Thyroid gland (tissue), 4 donors: Measurements from ENCODE around the gene CDR2. TPM values are rescaled to one million over a fixed set of nuclear protein-coding genes. Genes with fewer than 3 reads are reported as not detected.

Source experiments
- DNase-seq, 2 donors: peaks; one replicate each; pipeline ENCODE4 v3.0.0-alpha.2; 2019
- H3K27ac ChIP-seq, 3 donors: fragments of 200-600 bp; sonication (generic); 1 replicate in 2 of 3; 2 replicates in 1 of 3; pipeline ENCODE4 v1.5.1; 2016 to 2019; ENCODE audit warnings: mild to moderate bottlenecking in 1 of 3, moderate library complexity in 1 of 3
- H3K27me3 ChIP-seq: fragments of 200-600 bp; sonication (generic); one replicate; pipeline ENCODE4 v1.5.1; 2019
- H3K36me3 ChIP-seq, 2 donors: fragments of 200-600 bp; sonication (generic); one replicate each; pipeline ENCODE4 v1.5.1; 2016 to 2019
- H3K4me1 ChIP-seq, 2 donors: fragments of 200-600 bp; sonication (generic); one replicate each; pipeline ENCODE4 v1.5.1; 2017 to 2019
- H3K4me3 ChIP-seq, 3 donors: fragments of 200-600 bp; sonication (generic); replicated peaks in 1 of 3; 1 replicate in 2 of 3; 2 replicates in 1 of 3; pipeline ENCODE4 v1.5.1; 2016; ENCODE audit warnings: mild to moderate bottlenecking in 1 of 3
- H3K9me3 ChIP-seq: fragments of 200-600 bp; sonication (generic); one replicate; pipeline ENCODE4 v1.5.1; 2017
- POLR2A ChIP-seq, 2 donors: fragments of 450-650 bp; IDR thresholded peaks; one replicate each; pipeline ENCODE4 v1.6.1; 2017; ENCODE audit warnings: antibody characterized with exemption in 2 of 2, mild to moderate bottlenecking in 2 of 2, moderate library complexity in 1 of 2
- WGBS, 2 donors: methylation state at CpG; one replicate each; pipeline ENCODE4 v1.1.5; 2017; 5-methylcytosine and 5-hydroxymethylcytosine counted together
- intact Hi-C: fragments of 100-400 bp; cut with DNase I; formaldehyde crosslinking; loops from one replicate; pipeline ENCODE4 v1.15.1; 2023
- total RNA-seq, 4 donors: library from RNA; depleted of rRNA; stranded (reverse); fragments of >200 nt; gene quantifications; one replicate each; pipeline ENCODE4 v1.2.3, GENCODE V29; 2016
- TF ChIP-seq, protein P1 (sequence below), 6 experiments: fragments of 200-600 bp in 3 of 6; fragments of 450-650 bp in 3 of 6; sonication (generic) in 3 of 6; IDR thresholded peaks; one replicate each; pipeline ENCODE4 v1.5.1; 2016 to 2019; ENCODE audit warnings: antibody characterized with exemption in 6 of 6, mild to moderate bottlenecking in 2 of 6, inconsistent platforms in 1 of 6, moderate library complexity in 1 of 6

The CDR2 gene
- total RNA-seq = 10 to 100 TPM; 55.5 to 92.8 (median 79.2) TPM

DNA sequence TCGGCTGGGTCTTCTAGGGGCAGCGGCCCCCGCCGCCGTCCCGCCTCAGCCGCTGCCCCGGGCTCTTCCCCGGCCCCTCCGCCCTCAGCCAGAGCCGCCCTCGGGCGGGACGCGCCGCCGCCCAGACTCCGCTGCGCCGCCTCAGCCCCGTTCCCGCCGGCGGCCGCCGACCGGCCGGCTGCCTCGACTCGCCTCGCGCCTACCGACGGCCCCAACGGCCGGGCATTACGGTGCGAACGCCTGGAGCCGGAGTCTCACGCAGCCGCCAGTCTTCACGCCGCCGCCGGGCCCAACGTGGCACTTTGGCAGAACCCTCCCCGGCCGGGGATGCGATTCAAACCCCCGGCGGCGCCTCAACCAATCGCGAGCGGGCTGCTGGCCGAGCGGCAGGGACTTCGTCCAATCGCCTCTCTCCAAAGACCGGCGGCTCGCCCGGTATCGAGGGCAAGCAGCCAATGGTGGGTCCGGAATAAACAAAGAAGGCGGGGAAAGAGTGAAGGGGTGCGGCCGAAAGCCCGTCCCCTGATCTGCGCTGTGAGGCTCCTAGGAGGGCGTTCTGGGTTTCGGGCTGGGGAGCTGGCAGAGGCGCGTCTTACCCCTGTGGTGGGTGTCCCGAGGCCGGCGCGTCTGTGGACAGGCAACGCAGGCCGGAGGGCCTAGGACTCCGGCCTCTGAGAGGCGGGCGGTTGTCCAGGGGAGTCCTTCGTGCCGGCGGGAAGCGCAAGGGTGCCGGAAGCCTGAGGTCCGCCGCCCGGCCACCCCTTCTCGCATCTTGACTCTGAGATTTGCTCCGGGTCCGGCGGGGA, at the start of gene CDR2:
Gene CDR2 (minus strand): TSS at position 309 of the 806 bp plus-strand sequence. CDS start 310 bp downstream, outside the sequence.
- 0% methylated on average over 34 to 36 of the region's 96 CpGs for WGBS, 2 donors
- Histone ChIP-seq H3K4me1 (peaks cover 32 to 33% of the 10 kb centered on the region in 2 donors), H3K9me3 (no peaks in the 10 kb centered on the region), H3K36me3 (no peaks in the 10 kb centered on the region), H3K27ac (peak within 1 kb of the TSS; percentile 89 to 95 (median 91)), H3K27me3 (no peaks in the 10 kb centered on the region), H3K4me3 (peak within 1 kb of the TSS; percentile 48 to 93 (median 85))
- TF ChIP-seq, protein P1, sequence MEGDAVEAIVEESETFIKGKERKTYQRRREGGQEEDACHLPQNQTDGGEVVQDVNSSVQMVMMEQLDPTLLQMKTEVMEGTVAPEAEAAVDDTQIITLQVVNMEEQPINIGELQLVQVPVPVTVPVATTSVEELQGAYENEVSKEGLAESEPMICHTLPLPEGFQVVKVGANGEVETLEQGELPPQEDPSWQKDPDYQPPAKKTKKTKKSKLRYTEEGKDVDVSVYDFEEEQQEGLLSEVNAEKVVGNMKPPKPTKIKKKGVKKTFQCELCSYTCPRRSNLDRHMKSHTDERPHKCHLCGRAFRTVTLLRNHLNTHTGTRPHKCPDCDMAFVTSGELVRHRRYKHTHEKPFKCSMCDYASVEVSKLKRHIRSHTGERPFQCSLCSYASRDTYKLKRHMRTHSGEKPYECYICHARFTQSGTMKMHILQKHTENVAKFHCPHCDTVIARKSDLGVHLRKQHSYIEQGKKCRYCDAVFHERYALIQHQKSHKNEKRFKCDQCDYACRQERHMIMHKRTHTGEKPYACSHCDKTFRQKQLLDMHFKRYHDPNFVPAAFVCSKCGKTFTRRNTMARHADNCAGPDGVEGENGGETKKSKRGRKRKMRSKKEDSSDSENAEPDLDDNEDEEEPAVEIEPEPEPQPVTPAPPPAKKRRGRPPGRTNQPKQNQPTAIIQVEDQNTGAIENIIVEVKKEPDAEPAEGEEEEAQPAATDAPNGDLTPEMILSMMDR (IDR thresholded peaks at IDR 0.05) = peak in 1 of 6 experiments; percentile 8
- TF ChIP-seq POLR2A (IDR thresholded peaks at IDR 0.05) = peak; percentile 75 to 99
- DNase-seq = peak; percentile 99
- intact Hi-C loops = no loop called here

DNA sequence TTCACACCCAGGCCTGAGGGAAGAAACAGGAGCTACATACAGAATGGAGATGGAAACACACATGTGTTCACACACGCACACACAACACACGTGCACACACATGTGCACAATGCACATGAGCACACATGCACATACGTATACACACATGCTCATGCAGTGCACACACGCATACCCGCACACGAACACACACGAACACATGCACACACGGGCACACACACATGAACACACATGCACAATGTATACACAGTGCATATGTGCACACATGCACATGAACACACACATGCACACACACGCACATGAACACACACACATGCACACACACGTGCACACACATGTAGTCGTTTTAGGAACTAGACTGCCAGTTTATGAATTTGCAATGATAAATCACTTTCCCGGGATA, 49.3 kb upstream of the CDR2 start:
- Histone ChIP-seq H3K4me1 (no peaks in the 10 kb centered on the region), H3K36me3 (peaks cover 14 to 25% of the 10 kb centered on the region in 2 donors), H3K27me3 (no peaks in the 10 kb centered on the region), H3K4me3 (no peak overlapping the region), H3K27ac (no peak overlapping the region), H3K9me3 (no peaks in the 10 kb centered on the region)
- 92% methylated on average over 12 of the region's 12 CpGs for WGBS, 2 donors
- DNase-seq = no peak
- intact Hi-C loops = no loop called here
- TF ChIP-seq, protein P1 (IDR thresholded peaks at IDR 0.05) = no peak
- TF ChIP-seq POLR2A (IDR thresholded peaks at IDR 0.05) = no peak

DNA sequence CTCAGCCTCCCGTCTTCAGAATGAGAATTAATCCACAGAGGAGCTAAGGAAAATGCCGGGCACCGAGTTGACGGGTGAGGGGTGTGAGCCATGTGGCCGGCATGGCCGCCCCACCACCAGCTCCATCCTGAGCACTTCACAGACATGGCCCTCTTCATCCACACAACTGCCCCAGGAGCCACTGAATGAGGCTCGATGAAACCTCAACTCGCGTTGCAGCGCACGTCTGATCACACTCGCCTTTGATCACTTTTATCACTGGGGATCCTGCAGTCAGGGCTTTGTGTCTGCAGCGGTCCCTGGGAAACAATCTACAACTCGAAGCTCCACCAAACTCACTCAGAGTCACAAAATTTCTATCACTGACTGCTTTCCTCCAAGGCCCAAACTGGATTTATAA, 46.7 kb upstream of the CDR2 start:
- no peak for TF ChIP-seq POLR2A (IDR thresholded peaks at IDR 0.05)
- TF ChIP-seq, protein P1 (IDR thresholded peaks at IDR 0.05) = no peak
- Histone ChIP-seq H3K9me3 (no peaks in the 10 kb centered on the region), H3K27me3 (no peaks in the 10 kb centered on the region), H3K4me3 (no peak overlapping the region), H3K27ac (no peak overlapping the region), H3K36me3 (peaks cover 12 to 16% of the 10 kb centered on the region in 2 donors), H3K4me1 (no peaks in the 10 kb centered on the region)
- no peak for DNase-seq
- WGBS, 2 donors = 94 to 98% methylated on average over 14 of the region's 14 CpGs
- intact Hi-C loops = no loop called here

DNA sequence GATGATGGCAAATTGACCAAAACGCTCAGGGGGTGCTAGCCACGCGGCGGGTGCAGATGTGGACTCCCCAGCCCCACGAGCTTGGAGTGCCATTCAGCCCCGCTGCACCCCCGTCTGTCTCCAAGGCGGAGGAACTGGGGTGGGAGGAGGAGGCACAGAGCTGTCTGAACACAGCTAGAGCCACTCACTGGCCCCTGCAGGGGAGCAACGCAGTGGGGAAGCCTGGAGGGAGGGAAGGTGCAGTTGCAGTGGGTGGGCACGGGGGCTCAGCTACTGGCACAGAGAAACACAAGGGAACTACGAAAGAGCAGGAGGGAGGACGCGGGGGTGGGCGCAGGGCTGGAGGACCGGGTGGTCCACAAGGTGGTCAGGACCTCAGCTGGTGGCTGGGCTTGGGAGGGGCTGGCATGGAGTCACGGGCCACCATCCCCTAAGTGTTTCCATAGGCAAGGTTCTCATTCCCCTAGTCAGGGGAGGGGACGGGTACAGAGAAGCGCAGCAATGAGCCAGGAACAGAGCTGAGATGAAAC, 46.3 kb upstream of the CDR2 start:
- DNase-seq = no peak
- Histone ChIP-seq H3K4me1 (no peaks in the 10 kb centered on the region), H3K27ac (no peak overlapping the region), H3K27me3 (no peaks in the 10 kb centered on the region), H3K36me3 (peaks cover 12 to 16% of the 10 kb centered on the region in 2 donors), H3K9me3 (no peaks in the 10 kb centered on the region), H3K4me3 (no peak overlapping the region)
- intact Hi-C loops = no loop called here
- TF ChIP-seq, protein P1 (IDR thresholded peaks at IDR 0.05) = no peak
- no peak for TF ChIP-seq POLR2A (IDR thresholded peaks at IDR 0.05)
- 97% methylated on average over 17 to 18 of the region's 18 CpGs for WGBS, 2 donors

DNA sequence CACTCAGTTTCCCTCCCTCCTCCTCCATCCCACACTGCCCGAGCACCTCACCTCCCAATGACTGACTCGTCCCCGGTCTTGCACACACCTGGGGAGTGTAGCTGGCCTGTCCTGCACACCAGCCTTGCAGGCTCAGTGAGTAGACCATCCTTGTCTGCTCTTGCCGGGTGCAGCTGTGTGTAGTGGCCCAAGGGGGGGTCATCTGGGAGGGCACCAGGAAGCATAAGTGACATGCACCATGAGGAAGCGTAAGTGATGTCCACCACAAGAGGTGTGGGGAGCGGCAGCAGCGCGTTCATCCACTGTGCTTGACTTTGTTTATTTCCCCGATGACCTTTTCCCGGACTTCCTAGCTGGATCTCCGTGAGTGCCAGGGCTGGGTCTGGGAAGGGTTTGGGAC, 45.5 kb upstream of the CDR2 start:
- 93 to 98% methylated on average over 11 of the region's 11 CpGs for WGBS, 2 donors
- TF ChIP-seq POLR2A (IDR thresholded peaks at IDR 0.05) = no peak
- TF ChIP-seq, protein P1 (IDR thresholded peaks at IDR 0.05) = no peak

More for the DNA sequence above, 45.5 kb upstream of the CDR2 start:
- Histone ChIP-seq H3K9me3 (no peaks in the 10 kb centered on the region), H3K4me3 (no peak overlapping the region), H3K4me1 (no peaks in the 10 kb centered on the region), H3K36me3 (peaks cover 12 to 16% of the 10 kb centered on the region in 2 donors), H3K27me3 (no peaks in the 10 kb centered on the region), H3K27ac (no peak overlapping the region)
- DNase-seq = no peak
- intact Hi-C loops = no loop called here
